ENCODE results near the gene FOXL3.

FOXL3 gene

GRCh38 chr7:298743-299142, 8.8 kb downstream of the FOXL3 start:
- H3K4me3 ChIP-seq (replicated peaks; ENCODE audit: low read depth, low read length): no peak overlapping the region
- no peak for TF ChIP-seq CTCF (IDR thresholded peaks at IDR 0.05; ENCODE audit: low read depth, low read length, missing control alignments)
- DNase-seq (ENCODE audit: extremely low read depth, low read depth): no peak

- TF ChIP-seq CTCF (IDR thresholded peaks at IDR 0.05; ENCODE audit: low read depth, low read length, missing control alignments): no peak
These were observed 9.2 kb downstream of the FOXL3 start for GRCh38 chr7:299169-299568.

GRCh38 chr7:299628-300027, 9.7 kb downstream of the FOXL3 start:
- no peak for TF ChIP-seq CTCF (IDR thresholded peaks at IDR 0.05; ENCODE audit: low read depth, low read length, missing control alignments)
- no peak overlapping the region for H3K4me3 ChIP-seq (replicated peaks; ENCODE audit: low read depth, low read length)
- no peak for DNase-seq (ENCODE audit: extremely low read depth, low read depth)

More at GRCh38 chr7:299169-299568, 9.2 kb downstream of the FOXL3 start:
- no peak for DNase-seq (ENCODE audit: extremely low read depth, low read depth)
- no peak overlapping the region for H3K4me3 ChIP-seq (replicated peaks; ENCODE audit: low read depth, low read length)

GRCh38 chr7:300048-300447, 10.1 kb downstream of the FOXL3 start:
- H3K4me3 ChIP-seq (replicated peaks; ENCODE audit: low read depth, low read length): no peak overlapping the region
- TF ChIP-seq CTCF (IDR thresholded peaks at IDR 0.05; ENCODE audit: low read depth, low read length, missing control alignments): no peak

GRCh38 chr7:300546-301290, 10.7 kb downstream of the FOXL3 start:
- TF ChIP-seq CTCF (IDR thresholded peaks at IDR 0.05; ENCODE audit: low read depth, low read length, missing control alignments): no peak
- DNase-seq (ENCODE audit: extremely low read depth, low read depth): no peak
- H3K4me3 ChIP-seq (replicated peaks; ENCODE audit: low read depth, low read length): no peak overlapping the region

More at GRCh38 chr7:300048-300447, 10.1 kb downstream of the FOXL3 start:
- DNase-seq (ENCODE audit: extremely low read depth, low read depth): no peak

- DNase-seq (ENCODE audit: extremely low read depth, low read depth): no peak
- no peak overlapping the region for H3K4me3 ChIP-seq (replicated peaks; ENCODE audit: low read depth, low read length)
- TF ChIP-seq CTCF (IDR thresholded peaks at IDR 0.05; ENCODE audit: low read depth, low read length, missing control alignments): no peak
These were observed 11.5 kb downstream of the FOXL3 start for GRCh38 chr7:301291-302053.
